ENCODE measurements around the gene ABR.
"Not testable (repeated sequence)": the region's sequence is repeated elsewhere in the genome, so short reads cannot be mapped to it uniquely, and the experiment has no call there.

Gene ABR

DNA sequence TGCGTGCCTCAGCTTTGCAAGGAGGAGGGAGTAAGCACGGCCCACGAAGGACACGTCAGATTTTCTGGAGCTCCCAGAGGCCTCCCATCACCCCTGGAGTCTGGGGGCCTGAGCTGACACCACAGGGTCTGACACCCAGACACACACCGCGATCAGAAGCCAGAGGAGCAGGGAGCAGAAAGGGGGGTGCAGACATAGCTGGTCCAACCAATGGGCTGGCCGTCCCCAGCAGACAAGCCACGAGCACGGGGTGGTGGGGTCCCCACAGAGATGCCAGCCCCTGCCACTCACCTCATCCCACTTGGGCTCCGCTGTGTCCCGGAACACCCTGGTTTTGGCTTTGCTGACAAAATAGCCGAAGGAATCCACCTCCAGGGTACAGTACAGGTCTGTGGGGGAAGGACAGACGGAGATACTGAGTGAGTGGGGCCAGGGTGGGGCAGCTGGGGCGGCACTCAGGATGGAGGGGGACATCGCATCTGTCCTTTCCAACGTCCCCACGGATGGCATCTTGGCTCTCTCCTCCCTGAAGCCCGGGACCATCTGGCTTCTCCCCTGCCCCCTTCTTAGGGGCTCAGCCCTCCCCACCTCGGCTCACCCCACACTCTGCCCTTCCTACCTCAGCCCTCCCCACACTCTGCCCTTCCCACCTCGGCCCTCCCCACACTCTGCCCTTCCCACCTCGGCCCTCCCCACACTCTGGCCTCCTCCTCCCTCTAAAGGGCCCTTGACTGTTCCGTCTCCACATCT lies 129.4 kb downstream of the ABR start:
- H3K27ac ChIP-seq: no peak overlapping the region
- TF ChIP-seq, protein P1, sequence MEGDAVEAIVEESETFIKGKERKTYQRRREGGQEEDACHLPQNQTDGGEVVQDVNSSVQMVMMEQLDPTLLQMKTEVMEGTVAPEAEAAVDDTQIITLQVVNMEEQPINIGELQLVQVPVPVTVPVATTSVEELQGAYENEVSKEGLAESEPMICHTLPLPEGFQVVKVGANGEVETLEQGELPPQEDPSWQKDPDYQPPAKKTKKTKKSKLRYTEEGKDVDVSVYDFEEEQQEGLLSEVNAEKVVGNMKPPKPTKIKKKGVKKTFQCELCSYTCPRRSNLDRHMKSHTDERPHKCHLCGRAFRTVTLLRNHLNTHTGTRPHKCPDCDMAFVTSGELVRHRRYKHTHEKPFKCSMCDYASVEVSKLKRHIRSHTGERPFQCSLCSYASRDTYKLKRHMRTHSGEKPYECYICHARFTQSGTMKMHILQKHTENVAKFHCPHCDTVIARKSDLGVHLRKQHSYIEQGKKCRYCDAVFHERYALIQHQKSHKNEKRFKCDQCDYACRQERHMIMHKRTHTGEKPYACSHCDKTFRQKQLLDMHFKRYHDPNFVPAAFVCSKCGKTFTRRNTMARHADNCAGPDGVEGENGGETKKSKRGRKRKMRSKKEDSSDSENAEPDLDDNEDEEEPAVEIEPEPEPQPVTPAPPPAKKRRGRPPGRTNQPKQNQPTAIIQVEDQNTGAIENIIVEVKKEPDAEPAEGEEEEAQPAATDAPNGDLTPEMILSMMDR (IDR thresholded peaks at IDR 0.05): no peak
- no peak for TF ChIP-seq ZFX (IDR thresholded peaks at IDR 0.05; ENCODE audit: borderline replicate concordance)

DNA sequence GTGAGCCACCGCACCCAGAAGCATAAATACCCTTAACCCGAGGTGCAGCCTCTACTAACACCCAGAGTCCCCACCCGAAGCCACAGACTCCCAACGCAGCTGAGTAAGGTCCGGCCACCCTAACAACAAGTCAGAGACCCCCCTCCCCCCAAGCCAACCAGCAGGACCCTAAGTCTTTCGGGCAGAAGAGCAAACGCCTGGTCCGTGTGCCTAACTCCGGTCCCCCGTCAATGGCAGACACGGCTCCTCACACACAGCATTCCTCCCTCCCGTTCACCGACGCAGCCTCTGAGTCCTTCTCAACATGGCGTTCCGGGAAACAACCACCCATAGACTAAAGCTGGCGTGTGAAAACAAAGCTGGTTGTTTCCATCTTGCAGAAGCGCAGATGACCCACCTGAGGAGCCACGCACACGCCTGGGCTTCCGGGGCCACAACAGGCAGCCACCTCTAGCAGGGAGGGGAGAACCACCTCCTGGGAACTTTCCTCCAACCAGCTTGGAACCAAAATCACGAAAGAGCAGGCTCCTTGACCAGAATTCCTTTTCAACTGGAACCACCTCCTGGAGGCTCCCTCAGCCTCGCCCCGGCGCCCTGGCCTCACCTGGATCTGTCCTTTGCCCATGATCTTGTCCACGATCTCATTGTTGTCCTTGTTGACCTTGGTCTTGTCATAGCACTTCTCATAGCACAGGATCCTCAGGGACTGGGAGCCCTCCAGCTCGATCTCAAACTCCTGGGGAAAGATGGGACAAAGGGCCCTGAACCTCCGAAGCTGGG lies 130.1 kb downstream of the ABR start:
- no peak overlapping the region for H3K27ac ChIP-seq
- TF ChIP-seq, protein P1 (IDR thresholded peaks at IDR 0.05): no peak

DNA sequence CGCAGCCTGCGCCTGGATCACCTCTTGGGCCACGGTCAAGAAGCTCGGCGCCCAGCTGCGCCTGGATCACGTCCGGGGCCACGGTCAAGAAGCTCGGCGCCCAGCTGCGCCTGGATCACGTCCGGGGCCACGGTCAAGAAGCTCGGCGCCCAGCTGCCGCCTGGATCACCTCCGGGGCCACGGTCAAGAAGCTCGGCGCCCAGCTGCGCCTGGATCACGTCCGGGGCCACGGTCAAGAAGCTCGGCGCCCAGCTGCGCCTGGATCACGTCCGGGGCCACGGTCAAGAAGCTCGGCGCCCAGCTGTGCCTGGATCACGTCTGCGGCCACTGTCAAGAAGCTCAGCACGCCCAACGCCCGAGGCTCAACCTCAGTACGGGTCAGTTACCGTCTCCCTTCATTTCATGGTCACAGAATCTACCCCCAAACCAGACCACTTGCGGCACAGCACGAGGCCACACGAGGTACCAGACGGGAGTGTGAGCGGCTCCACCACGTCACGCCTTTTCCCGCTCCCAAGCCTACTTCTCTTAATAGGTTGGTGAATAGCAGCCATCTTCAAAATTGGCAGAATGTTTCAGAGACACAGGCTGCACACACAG lies 131.2 kb downstream of the ABR start:
- not testable (repeated sequence) for H3K27ac ChIP-seq

DNA sequence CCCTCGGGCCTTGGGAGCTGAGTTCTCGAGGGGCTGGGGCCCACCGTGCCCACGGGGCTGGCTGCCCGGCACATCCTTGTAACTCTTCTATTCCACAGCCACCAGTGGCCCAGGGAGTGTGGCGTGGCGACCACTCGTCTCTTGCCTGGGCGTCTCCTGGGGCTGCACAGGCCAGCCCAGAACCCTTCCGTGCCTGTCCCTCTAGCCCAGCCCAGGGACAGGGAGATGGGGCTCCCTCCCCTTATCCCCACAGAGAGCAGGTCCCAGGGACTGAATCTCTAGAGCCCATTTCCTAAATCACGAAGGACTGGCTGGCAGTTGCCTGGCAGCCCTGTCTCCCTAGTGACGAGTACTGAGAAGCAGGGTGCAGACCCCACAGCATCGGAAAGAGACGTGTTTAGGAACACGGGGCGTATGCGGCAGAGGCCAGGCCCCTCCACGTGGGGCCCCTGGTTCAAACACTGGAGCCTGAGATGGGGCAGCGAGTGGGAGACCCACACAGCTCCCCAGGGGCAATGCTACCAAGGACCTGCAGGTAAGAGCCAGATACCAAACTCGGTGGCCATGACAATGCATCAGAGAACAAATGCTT lies 131.8 kb downstream of the ABR start:
- H3K27ac ChIP-seq: no peak overlapping the region
- TF ChIP-seq, protein P1 (IDR thresholded peaks at IDR 0.05): no peak
- TF ChIP-seq ZFX (IDR thresholded peaks at IDR 0.05; ENCODE audit: borderline replicate concordance): no peak

DNA sequence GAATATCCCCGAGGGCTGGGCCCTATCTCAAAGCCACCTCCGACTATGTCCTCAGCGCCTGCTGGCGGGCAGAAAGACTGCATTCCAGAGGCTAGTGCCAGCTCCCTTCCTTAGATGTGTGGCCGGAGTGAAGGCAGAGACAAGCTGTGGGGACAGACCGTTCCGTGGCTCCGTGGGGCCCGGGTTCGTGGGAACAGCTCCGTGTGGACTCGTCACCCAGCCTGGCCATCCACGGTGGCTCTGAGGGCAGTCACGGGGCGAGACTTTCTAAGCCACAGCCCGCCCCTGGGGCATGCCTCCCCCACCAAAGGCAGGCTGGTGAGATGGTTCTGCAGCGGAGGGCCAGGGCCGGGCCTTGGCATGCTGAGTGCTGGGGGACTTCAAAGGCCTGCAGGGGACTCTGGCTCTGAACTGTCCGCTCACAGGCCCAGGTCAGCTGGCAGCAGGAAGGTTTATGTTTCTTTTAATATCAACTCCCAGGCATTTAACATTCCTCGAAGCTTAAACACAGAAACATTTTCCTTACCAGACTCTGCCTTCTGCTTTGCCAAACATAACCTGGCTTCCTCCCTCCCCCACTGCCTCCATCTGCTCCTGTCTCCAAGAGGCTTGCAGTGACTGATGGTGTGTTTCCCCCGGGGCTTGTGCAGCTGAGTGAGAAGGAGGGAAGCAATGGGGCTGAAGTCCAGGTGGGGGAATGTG lies 132.5 kb downstream of the ABR start:
- no peak for TF ChIP-seq ZFX (IDR thresholded peaks at IDR 0.05; ENCODE audit: borderline replicate concordance)
- TF ChIP-seq, protein P1 (IDR thresholded peaks at IDR 0.05): no peak
- H3K27ac ChIP-seq: no peak overlapping the region

DNA sequence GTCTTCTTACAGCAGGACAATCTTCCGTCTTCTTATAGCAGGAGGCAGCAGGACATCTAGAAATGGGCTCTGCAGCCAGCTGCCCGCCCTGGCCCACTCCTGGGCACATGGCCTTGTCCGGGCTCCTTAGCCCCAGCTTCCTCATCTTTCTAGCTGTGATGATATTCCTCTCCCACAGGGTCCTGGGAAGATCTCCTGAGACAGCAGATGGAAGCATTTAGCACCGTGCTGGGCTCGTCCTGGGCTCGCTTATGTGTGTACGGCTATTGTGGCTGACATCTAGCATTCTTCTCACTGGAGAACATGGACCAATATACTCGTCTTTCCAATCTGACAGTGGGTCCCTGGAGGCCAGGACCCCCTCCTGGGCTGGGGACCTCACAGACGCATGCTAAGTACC lies 134.3 kb downstream of the ABR start:
- TF ChIP-seq, protein P1 (IDR thresholded peaks at IDR 0.05): no peak
- TF ChIP-seq ZFX (IDR thresholded peaks at IDR 0.05; ENCODE audit: borderline replicate concordance): no peak
- no peak overlapping the region for H3K27ac ChIP-seq

DNA sequence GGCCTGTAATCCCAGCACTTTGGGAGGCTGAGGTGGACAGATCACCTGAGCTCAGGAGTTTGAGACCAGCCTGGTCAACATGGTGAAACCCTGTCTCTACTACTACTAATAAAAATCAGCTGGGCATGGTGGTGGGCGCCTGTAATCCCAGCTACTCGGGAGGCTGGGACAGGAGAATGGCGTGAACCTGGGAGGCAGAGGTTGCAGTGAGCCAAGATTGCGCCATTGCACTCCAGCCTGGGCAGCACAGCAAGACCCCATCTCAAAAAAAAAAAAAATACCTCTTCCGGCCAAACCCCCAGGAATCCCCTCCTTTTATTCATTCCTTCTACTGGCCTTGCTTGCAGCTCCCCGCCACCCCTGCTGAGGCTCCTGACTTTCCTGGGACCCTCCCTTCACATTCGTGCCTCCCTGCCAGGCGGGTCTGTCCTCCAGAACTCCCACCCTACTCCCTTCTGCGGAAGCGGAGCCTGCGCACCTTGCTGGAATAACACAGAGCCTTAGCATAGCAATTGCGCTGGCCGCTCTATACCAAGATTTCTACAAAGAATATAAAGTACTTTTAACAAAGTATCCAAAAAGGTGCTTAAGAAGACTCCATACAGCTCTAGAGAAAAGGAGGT lies 135.3 kb downstream of the ABR start:
- H3K27ac ChIP-seq: not testable (repeated sequence)

Measured in 22Rv1 (cell line).